Fibroblast of lung (primary cell): ENCODE data around the gene RNASE7.

ENCODE experiments used
- EZH2 ChIP-seq: IDR thresholded peaks from 2 replicates; pipeline ENCODE4 v1.5.1; 2012; ENCODE audit warnings: low read length, control low read depth, mild to moderate bottlenecking; ENCODE audit errors: missing control alignments
- TF ChIP-seq, protein P1 (sequence below), 2 donors: IDR thresholded peaks in 1 of 2; conservative IDR thresholded peaks in 1 of 2; 1 replicate in 1 of 2; 2 replicates in 1 of 2; pipeline ENCODE4 v1.5.1; 2011 to 2012; ENCODE audit warnings: low read length in 2 of 2, control low read depth in 1 of 2, inconsistent platforms in 1 of 2, low read depth in 1 of 2, mild to moderate bottlenecking in 1 of 2

DNA sequence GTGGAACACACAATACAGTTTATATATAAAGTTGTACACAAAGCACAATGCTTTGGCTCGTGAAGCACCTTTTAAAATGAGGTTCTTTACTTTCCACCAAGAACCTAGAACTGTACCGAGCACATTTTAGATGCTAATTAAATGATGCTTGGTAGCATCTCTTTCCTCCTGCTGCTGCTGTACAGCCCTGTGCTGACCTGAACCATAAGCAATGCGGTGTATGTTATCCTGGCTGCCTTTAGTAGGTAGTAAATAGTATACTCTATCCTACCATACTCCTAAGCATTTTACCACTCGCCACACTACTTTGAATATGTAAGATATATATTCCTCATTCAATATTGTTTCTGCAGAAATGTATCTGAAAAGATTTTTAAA lies 12.6 kb downstream of the RNASE7 start:
- TF ChIP-seq, protein P1, sequence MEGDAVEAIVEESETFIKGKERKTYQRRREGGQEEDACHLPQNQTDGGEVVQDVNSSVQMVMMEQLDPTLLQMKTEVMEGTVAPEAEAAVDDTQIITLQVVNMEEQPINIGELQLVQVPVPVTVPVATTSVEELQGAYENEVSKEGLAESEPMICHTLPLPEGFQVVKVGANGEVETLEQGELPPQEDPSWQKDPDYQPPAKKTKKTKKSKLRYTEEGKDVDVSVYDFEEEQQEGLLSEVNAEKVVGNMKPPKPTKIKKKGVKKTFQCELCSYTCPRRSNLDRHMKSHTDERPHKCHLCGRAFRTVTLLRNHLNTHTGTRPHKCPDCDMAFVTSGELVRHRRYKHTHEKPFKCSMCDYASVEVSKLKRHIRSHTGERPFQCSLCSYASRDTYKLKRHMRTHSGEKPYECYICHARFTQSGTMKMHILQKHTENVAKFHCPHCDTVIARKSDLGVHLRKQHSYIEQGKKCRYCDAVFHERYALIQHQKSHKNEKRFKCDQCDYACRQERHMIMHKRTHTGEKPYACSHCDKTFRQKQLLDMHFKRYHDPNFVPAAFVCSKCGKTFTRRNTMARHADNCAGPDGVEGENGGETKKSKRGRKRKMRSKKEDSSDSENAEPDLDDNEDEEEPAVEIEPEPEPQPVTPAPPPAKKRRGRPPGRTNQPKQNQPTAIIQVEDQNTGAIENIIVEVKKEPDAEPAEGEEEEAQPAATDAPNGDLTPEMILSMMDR (conservative IDR thresholded peaks at IDR 0.05 in 1 of 2, IDR thresholded peaks at IDR 0.05 in 1 of 2; ENCODE audit: low read depth in 1 of 2, low read length in 2 of 2): no peak
- TF ChIP-seq EZH2: no peak
